GM12874 (cell line): Measurements from ENCODE around the gene ACRBP.

ENCODE experiments used
- CTCF ChIP-seq: IDR thresholded peaks from 2 replicates; pipeline ENCODE4 v1.5.1; 2011; ENCODE audit warnings: low read depth, mild to moderate bottlenecking, control low read depth, low read length, moderate library complexity; ENCODE audit not compliant: insufficient read depth

The ACRBP gene

GRCh38 chr12:6626654-6627283 is 20.5 kb downstream of the ACRBP start:
- no peak for TF ChIP-seq CTCF

- no peak for TF ChIP-seq CTCF
Observed at GRCh38 chr12:6620885-6621274, 26.4 kb downstream of the ACRBP start.

- TF ChIP-seq CTCF: no peak
Observed at GRCh38 chr12:6620137-6620884, 26.9 kb downstream of the ACRBP start.

GRCh38 chr12:6618483-6619225 is 28.6 kb downstream of the ACRBP start:
- TF ChIP-seq CTCF: no peak

GRCh38 chr12:6615802-6616201 is 31.4 kb downstream of the ACRBP start:
- TF ChIP-seq CTCF: no peak

GRCh38 chr12:6614513-6615172 is 32.6 kb downstream of the ACRBP start:
- no peak for TF ChIP-seq CTCF
